Measurements from ENCODE around the gene MRPL40. TPM values are rescaled to one million over a fixed set of nuclear protein-coding genes. Genes with fewer than 3 reads are reported as not detected.

The MRPL40 gene
- total and polyA plus RNA-seq, 2 donors (not counting 3 experiments of a cell fraction or from before 2014, with no cell fraction given) = 17.5 to 27.4 TPM

DNA sequence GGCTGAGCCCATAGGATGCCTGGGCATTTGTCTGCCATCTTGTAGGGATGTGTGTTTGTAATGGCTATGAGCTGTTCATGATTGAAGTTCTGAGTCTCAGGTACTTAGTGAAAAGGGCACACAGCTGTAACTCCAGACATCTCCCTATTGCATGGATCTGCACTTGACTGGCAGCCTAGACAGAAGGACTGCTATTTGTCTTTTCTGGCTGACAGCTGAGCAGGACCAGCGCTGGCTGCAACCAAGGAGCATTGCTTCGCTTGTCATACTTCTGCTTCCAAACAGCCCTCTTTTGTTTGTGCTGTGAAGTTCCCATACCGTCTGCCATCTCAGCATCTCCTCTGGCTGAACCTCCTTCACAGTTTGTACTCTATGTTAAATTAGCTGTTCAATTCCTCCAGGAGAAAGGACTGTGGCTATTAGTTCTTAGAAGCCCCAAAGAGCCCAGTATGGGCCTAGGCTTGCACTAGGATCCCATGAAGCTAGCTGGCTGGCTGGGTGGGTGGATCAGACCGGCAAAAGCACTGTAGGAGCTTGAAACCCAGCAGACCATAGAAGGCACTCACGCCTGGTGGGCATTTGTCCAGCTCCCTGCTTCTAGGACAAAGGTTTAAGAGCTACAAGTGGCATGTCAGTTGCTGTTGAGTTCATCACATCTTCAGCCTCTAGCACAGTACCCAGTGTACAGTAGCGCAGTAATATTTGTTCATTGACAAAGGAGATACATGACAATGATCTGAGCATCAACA, 21.2 kb upstream of the MRPL40 start:
- H2AFZ ChIP-seq (ENCODE audit: low read depth, low read length) = no peak overlapping the region
- DNase-seq (ENCODE audit: low read depth, low spot score) (no peak), FAIRE-seq (no peak)
- no peaks in the 10 kb centered on the region for H3K27me3 ChIP-seq (ENCODE audit: control insufficient read depth in 2 of 2, insufficient read depth in 2 of 2, low read length in 2 of 2)
- H3K79me2 ChIP-seq (ENCODE audit: control insufficient read depth, insufficient read depth, low read length) = peaks cover 50% of the 10 kb centered on the region
- dilution Hi-C loops (cut with MboI; ENCODE audit: extremely low pct_ligation_motif_present, low sequenced_read_pairs) = no loop called here
- no peaks in the 10 kb centered on the region for H4K20me1 ChIP-seq (replicated peaks; ENCODE audit: control insufficient read depth, extremely low read depth, insufficient read depth, low read length)
- intact Hi-C loops (cut with micrococcal nuclease) = no loop called here
- ChIA-PET POLR2A (no interaction called here), CTCF (no interaction called here)
- H3K9ac ChIP-seq (replicated peaks; ENCODE audit: extremely low read depth, insufficient read depth, low read length) = no peak overlapping the region
- no peak overlapping the region for H3K4me2 ChIP-seq (ENCODE audit: insufficient read depth, low read length)
- H3K9me1 ChIP-seq (replicated peaks; ENCODE audit: control insufficient read depth, extremely low read depth, insufficient read depth, low read length) = no peaks in the 10 kb centered on the region
- no peak overlapping the region for H3K4me3 ChIP-seq (replicated peaks in 1 of 3; ENCODE audit: insufficient read depth in 1 of 3, low read depth in 1 of 3, low read length in 3 of 3)
- no peaks in the 10 kb centered on the region for H3K9me3 ChIP-seq (replicated peaks; ENCODE audit: control insufficient read depth, insufficient read depth, low read length)
- no TSS peak for BruUV-seq (replicated peaks)
- H3K36me3 ChIP-seq (ENCODE audit: control insufficient read depth in 2 of 2, extremely low read depth in 1 of 2, insufficient read depth in 2 of 2, low read length in 2 of 2) = peaks cover 6 to 15% of the 10 kb centered on the region in 2 experiments
- no peak for TF ChIP-seq EZH2 (IDR thresholded peaks at IDR 0.05; ENCODE audit: borderline replicate concordance, low read depth, low read length, severe bottlenecking)
- no peak for TF ChIP-seq POLR2A (IDR thresholded peaks at IDR 0.05; ENCODE audit: low read depth, low read length)
- no peak for TF ChIP-seq POLR2AphosphoS5 (IDR thresholded peaks at IDR 0.05; ENCODE audit: insufficient read depth, low read depth, low read length)
- TF ChIP-seq FOS (IDR thresholded peaks at IDR 0.05; ENCODE audit: borderline replicate concordance, insufficient read depth, low read length) = no peak
- TF ChIP-seq, protein P1, sequence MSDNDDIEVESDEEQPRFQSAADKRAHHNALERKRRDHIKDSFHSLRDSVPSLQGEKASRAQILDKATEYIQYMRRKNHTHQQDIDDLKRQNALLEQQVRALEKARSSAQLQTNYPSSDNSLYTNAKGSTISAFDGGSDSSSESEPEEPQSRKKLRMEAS (IDR thresholded peaks at IDR 0.05; ENCODE audit: insufficient read depth, insufficient read length) = no peak
- no peak for TF ChIP-seq JUN (IDR thresholded peaks at IDR 0.05; ENCODE audit: borderline replicate concordance, insufficient read depth, insufficient read length, low read depth)
- TF ChIP-seq GATA2 (IDR thresholded peaks at IDR 0.05; ENCODE audit: insufficient read depth, insufficient read length, low read depth, low read length) = no peak
- TF ChIP-seq MYC (IDR thresholded peaks at IDR 0.05; ENCODE audit: low read depth, low read length) = no peak
- TF ChIP-seq, protein P2, sequence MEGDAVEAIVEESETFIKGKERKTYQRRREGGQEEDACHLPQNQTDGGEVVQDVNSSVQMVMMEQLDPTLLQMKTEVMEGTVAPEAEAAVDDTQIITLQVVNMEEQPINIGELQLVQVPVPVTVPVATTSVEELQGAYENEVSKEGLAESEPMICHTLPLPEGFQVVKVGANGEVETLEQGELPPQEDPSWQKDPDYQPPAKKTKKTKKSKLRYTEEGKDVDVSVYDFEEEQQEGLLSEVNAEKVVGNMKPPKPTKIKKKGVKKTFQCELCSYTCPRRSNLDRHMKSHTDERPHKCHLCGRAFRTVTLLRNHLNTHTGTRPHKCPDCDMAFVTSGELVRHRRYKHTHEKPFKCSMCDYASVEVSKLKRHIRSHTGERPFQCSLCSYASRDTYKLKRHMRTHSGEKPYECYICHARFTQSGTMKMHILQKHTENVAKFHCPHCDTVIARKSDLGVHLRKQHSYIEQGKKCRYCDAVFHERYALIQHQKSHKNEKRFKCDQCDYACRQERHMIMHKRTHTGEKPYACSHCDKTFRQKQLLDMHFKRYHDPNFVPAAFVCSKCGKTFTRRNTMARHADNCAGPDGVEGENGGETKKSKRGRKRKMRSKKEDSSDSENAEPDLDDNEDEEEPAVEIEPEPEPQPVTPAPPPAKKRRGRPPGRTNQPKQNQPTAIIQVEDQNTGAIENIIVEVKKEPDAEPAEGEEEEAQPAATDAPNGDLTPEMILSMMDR (IDR thresholded peaks at IDR 0.05; ENCODE audit: extremely low read depth in 1 of 2, insufficient read depth in 1 of 2, low read depth in 1 of 2, low read length in 2 of 2) = no peak
- no peak overlapping the region for H3K27ac ChIP-seq (ENCODE audit: insufficient read depth, low read depth, low read length)
- H3K4me1 ChIP-seq (ENCODE audit: control insufficient read depth, extremely low read depth, insufficient read depth, low read length) = no peaks in the 10 kb centered on the region

All from endothelial cell of umbilical vein (primary cell).